Stimulated activated CD4-positive, alpha-beta T cell treated with anti-CD3 and anti-CD28 coated beads, TNF-alpha, amount 100 ng/mL, for 4 hours (primary cell): Measurements from ENCODE around the gene DPP8.
"Not testable (repeated sequence)": the region's sequence is repeated elsewhere in the genome, so short reads cannot be mapped to it uniquely, and the experiment has no call there.

Experiments
- DNase-seq, 3 experiments: peaks; one replicate each; pipeline ENCODE4 v3.0.0-alpha.2; 2020; ENCODE audit warnings: low read depth in 3 of 3

Gene DPP8

DNA sequence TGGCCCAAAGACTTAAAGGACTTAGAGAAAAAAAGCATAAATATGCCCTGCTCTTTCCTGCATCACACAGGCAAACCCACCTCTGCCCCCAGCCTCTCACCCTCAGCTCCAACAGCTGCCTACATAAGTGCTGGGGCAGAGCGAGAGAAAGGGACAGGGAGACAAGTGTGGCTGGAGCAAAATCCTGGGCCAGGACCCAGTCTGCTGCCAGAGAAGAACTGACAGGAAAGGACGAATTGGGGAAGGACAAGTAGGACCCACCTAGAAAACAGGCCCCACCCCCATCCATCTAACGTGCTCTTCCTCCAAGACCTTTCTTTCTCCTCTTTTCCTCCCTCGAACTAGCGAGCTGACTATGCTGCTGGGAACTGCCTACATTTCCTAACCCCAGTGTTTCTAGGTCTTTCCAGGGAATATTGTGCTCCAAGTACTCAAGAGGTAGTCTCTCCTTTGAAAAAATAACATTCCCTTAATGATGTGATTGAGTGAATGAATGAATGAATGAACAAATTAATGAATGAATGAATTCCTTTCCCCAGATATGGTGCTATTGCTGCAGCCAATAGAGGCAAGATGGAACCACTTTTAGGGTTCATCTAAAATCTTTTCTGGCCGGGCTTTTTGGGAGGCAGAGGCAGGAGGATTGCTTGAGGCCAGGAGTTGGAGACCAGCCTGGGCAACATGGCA lies 113.2 kb downstream of the DPP8 start:
- no peak for DNase-seq

DNA sequence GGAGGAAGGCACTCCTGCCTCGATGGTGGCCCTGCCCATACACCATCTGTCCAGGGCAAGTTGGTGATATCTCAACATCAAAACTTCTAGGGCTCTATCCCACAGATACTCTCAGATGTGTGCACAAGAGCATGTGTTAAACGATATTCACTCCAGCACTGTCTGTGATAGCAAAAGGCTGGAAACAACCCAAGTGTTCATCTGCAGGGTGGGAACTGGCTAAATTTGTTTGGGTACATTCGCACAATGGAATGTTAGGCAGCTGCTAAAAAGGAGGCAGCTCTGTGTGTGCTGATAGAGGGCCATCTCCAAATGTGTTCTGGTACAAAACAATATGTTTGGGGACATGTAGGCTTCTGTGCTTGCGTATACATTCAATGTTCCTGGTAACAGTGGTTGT lies 114.5 kb downstream of the DPP8 start:
- DNase-seq: no peak

DNA sequence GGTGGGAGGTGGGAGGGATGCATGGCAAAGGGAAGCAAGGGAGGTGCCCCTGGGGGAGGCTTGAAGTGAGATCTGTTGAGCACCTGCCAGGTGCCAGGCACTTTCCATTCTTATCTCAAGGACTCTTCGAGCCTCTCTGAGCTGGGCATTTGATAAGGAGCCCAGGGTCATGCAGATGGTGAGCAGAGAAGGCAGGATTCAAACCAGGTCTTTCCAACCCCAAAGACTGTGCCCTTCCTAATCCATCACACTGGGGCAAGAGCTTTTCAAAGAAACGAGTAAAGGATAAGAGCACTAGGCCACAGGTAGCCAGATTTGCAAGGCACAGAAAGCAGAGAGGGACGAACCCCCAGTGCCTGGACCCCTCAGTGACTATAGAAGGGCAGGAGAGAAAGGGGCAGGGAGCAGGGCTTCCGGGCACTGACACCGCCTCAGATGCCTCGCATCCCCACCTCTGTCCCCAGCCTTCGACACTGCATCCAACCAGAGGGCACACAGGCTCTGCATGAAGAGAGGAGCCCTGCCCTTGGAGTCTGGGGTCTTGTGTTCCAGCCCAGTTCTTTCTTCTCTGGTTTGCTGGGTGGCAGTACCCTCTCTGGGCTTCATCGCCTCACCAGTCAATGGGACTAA lies 115.8 kb downstream of the DPP8 start:
- DNase-seq: no peak

DNA sequence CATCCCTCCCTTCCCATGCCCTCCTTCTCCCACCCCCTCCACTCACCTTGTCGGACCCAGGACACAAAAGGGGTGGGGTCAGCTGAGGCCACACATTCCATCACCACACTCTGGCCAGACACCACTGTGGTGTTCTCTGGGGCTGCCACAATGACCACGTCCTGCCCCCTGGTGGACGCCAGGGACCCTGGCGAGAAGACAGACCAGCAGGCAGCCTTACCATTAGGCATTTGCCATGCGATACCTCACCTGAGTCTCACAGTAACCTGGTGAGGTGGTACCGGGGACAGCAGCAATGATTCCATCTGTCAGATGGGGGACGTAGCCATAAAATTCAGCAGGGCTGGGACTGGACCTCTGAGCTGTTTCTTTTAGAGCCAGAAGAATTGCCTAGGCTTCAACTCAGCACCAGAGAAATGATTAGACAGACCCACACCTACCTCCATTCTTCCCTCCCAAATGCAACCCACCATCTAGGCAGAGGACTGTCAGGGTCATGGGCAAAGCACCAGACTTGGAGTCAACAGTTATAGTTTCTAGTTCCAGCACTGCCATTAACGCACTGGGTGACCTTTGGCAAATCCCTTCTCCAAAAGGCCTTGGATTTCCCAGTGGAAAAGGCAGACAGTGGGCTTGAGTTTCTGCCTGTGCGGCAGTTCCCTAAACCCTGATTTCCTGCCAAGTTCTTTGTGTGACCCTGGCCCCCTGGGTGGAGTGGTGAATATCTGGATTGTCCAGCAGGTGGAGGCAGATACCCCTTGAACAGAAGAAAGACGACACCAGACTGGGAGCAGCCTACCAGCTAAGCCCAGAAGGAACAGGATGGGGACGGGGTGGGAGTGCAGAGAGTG lies 116.5 kb downstream of the DPP8 start:
- DNase-seq: no peak

DNA sequence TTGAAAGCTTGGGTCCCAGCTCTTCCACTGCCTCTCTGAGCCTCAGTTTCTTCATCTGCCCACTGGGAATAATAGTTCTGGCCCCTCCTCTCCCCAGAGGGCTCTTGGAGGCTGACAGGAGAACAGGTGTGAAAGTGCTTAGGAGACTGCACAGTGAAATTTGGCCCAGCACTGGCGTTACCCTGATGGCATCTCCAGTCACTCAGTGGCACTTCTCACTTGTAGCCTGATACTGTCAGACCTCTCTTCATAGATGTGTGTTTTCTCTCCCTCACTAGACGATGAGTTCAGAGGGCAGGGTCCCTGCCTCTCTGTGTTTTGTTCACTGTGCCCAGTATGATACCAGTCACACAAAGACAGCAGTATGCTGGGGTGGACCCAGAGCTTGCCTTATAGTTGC lies 117.5 kb downstream of the DPP8 start:
- no peak for DNase-seq

DNA sequence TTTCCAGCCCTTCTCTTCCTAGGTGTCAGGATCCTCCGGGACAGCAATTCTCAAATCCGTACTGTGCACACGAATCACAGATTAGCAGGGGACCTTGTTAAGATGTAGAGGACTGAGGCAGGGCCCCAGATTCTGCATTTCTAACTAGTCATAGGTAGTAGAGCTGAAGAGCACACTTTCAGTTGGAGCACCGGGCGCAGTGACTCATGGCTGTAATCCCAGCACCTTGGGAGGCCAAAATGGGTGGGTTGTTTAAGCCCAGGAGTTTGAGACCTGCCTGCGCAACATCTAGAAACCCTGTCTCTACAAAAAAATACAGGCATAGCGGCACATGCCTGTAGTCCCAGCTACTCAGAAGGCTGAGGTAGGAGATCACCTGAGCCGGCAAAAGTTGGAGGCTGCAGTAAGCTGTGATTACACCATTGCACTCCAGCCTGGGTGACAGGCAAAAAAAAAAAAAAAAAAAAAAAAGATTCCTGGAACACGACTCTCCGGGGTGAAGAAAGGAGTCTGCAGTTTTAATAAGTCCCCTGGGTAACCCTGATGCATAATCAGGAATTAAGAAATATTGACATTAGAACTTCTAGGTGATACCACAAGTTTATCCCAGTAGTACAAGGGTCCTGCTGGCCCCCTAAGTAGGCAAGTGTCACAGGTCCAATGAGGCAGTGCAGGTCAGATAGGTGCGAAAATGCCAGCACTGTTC lies 118.3 kb downstream of the DPP8 start:
- no peak for DNase-seq

DNA sequence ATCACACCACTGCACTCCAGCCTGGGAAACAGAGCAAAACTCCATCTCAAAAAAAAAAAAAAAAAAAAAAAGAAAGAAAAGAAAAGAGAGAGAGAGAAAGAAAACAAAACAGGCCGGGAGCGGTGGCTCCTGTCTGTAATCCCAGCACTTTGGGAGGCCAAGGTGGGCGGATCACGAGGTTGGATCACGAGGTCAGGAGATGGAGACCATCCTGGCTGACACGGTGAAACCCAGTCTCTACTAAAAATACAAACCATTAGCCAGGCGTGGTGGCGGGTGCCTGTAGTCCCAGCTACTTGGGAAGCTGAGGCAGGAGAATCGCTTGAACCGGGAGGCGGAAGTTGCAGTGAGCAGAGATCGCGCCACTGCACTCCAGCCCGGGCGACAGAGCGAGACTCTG lies 119.0 kb downstream of the DPP8 start:
- DNase-seq: not testable (repeated sequence)

DNA sequence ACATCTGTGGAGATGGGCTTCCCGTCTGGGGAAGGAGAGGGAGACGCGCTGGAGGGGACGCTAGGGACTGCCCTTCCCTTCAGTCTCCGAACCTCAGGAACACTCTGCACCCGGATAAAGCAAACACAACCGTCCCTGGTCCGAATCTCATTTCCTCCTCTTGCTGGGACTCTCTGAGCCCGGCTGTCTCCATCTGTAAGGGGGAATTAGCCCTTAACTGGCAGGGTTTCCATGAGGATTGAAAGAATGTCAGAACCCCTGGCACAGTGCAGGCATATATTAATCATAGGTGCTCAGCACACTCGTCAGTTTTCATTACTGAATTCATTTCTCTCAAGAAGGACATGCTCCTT lies 120.5 kb downstream of the DPP8 start:
- no peak for DNase-seq

DNA sequence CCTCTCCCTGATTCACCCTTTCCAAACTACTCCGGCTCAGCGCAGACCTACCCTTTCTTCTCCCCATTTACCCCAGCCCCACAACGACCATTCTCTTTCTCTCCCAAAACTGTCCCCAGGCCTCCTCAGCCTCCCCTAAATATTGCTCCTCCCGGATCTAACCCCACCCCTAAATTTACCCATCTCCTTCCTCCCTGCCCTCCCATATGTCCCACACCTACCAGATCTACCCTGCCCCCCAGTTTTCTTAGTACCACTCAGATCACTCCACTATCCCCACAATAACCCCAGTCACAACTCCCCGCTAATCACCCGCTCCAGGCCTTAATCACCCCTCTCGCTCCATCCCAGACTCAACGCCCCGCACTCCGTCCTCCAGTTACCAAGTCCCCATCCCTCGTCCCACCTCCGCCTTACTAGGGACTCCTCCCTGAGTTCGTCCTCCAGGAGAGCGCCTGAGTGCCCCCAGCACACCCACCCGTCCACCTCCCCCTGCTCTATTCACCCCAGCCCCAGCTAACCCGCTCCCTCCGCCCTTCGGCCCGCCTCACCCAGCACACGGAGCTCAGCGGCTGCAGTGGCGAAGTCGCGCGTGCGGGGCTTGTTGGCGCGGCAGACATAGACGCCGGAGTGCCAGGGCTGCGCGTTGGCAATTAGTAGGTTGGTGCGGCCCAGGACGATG lies 121.1 kb downstream of the DPP8 start:
- no peak for DNase-seq

DNA sequence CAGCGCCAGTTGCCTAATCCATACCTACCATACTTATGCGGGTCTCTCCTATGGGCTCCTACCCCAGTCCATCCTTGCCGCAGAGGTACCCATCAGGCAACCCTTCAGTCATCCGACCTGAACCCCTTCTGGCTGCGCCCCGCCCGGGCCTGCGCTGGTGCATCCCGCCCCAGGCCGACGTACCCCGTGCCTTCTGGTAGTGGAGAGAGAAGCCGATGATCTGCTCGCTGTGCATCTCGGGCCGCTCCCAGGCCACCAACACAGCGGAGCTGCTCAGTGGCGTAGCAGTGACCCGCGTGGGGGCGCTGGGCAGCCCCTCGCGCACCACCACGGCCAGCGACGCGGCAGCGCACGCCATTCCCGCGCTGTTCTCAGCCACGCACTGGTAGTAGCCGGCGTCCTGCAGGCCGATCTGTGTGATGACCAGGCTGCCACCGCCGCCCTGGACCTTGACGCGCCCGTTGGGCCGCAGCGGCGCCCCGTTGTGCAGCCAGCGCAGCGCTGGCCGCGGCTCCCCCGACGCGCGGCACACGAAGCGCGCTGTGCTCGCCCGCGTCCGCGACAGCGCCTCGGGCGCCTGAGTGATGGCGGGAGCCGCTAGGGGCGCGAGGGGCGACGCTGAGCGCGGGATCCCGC lies 121.8 kb downstream of the DPP8 start:
- DNase-seq: no peak

DNA sequence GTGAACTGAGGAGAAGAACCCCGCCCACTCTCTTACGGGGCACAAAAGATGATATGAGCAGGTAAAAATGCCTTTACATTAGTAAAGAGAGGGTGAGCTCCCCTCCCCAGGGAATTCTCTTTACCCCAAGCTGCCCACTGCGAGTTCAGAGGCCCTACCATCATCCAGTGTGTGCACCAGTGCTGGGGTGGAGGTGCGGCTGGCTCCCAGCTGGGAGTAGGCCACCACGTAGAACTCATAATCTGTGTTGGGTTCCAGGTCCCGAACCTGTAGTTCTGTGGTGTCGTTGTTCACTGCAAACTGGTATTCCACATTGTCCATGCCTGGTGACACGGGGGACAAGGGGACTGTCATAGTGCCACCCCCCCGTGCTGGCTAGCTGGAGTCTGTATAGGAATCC lies 122.6 kb downstream of the DPP8 start:
- no peak for DNase-seq

DNA sequence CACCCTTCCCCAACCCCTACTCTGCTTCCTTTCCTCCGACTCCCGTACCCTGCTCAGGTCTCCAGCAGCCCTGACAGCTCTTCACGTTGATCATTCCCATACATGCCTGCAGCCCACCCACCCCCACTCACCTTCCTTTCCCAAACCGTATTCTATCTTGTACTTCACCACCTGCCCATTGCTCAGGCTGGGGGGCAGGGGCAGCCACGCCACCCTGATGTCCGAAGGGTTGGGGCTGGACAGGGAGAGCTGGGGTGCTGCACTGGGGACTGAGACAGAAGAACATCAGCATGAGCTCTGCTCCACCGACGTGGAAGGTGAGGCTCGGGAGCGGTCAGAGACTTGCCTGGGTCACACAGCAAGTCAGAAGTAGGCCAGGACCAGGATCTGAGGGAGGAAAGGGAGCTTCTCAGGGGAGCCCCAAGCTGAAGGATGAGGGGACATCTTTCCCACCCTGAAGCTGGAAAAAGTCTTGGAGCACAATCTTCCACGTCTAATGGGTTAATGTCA lies 123.2 kb downstream of the DPP8 start:
- DNase-seq: no peak

DNA sequence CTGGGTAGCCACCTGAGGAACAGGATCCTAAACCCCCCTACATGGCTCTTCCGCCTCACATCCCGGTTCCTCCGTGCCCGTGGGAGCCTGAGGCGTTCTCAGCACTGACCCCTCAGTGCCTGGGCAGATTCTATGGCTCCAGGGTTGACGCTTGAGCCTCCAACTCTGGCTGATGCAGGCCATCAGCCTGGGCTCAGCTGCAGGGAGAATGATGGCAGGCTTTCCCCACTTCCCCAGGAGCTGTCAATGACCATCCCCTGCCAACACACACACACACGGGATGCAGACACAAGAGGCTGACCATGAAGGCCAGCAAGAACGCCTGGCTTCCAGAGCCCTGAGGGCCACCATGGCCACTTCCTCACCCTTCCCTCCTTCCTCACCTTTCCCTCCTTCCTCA lies 123.9 kb downstream of the DPP8 start:
- no peak for DNase-seq

DNA sequence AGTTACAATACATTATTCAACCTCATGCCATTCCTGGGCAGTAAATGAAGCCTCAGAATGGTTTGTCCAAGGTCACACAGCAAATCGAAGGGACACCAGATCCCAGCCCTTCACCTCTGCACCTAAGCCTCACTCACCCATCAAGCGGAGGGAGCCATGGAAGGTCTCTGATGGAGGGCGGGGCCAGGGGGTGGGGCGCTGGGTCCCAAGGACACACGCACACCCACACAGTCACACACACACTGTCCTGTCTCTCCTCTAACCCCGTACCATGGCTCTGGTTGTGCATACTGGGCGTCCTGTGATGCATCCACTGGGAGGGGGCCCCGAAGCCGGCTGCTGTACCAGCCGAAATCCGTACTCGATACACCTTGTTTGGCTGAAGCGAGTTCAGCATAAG lies 124.4 kb downstream of the DPP8 start:
- no peak for DNase-seq
